HG03196 (cell line): ENCODE data around the gene KIF1B.
"Not testable (repeated sequence)": the region's sequence is repeated elsewhere in the genome, so short reads cannot be mapped to it uniquely, and the experiment has no call there.

Experiments used
- ATAC-seq: cut with Tn5 transposase; IDR thresholded peaks from one replicate; pipeline ENCODE4 v1.9.1; 2021; ENCODE audit not compliant: unreplicated experiment

KIF1B gene

DNA sequence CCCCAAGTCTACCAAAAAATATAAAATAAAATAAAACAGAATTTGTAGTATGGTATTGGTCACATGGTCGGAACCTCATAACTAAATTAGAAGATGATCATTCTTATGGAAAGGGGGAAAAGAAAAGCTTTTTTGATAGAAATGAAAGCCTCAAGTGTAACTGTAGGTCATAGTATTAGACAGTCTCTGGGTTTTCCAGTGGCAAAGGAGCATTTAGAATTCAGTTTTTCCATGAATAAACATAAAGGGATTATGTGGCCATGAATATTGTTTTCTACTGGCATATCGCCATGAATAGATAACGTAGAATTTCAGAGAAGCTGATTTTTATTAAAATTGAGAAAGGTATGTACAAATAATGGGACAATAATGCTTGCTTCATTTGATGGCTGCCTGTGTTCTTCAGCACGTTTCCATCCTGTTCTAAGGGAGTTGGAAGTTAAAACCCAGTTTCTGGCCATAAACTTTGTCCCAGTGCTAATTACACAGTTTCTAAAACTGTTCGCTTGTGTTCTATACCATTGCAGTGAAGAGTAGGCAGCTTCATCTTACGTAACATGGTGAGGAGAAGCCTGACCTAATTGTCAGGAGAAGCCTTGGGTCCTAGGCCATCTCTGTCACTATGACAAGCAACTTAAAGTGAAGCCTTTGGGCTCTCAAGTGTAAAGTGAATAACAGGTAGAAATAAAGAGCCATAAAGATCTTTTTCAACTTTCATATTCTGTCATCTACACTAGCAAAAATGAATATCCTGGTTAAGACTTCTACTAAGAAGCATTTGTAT, 118.0 kb downstream of the KIF1B start:
- ATAC-seq = no peak

DNA sequence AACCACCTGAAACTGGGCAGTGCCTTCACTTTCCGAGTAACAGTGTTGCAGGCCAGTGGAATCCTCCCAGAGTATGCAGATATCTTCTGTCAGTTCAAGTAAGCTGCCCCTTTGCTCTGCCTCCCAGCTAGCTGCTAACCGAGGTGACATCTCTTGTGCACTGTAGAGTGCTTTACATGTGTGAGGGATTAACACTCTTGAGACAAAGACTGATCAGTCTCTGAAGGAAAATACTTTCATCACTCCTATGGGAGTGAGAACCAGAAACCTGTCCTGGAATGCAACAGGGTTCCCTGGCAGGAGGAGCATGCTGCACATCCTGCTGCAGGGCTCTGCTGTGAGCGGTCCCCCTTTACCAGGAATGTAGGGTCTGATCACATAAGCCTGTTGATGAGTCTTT, 127.1 kb downstream of the KIF1B start:
- no peak for ATAC-seq

DNA sequence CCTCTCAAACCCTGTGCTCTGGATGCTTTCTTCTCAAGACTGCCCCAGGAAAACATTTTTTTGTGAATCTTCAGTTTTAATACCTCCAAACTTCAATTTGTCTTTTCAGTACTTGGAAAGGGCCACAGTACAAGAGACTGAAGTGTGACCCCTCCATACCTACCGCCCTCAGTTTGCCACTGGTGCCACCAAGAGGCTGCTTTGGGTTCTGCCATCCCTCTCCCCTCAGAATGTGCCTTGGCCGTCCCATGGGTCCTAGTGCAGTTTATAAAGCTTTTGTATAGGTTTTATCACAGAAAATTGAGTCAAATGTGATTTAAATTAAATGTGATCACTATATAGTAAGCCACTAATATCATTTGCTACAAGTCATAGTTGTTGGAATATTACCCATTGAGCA, 127.7 kb downstream of the KIF1B start:
- no peak for ATAC-seq

DNA sequence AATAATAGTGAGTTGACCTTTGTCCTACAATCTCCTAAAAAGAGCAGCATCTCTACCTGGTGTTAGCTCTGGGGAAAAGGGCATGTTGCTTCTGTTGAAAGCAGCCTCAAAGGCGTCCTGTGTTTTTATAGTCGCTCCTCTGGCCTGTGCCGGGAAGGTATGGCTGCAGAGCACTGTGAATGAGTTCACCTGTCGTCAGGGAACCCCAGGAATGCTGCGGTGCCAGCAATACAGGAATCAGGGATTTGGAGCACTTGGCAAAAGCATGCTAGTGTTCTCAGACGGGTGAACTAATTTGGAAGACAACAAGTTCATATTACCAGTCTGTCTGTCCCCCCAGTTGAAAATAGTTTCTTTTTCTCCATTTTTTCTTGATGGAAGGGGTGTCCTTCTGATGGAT, 128.2 kb downstream of the KIF1B start:
- ATAC-seq = no peak

GRCh38 chr1:10339036-10339567, 128.7 kb downstream of the KIF1B start:
- no peak for ATAC-seq

GRCh38 chr1:10339815-10340214, 129.4 kb downstream of the KIF1B start:
- no peak for ATAC-seq

DNA sequence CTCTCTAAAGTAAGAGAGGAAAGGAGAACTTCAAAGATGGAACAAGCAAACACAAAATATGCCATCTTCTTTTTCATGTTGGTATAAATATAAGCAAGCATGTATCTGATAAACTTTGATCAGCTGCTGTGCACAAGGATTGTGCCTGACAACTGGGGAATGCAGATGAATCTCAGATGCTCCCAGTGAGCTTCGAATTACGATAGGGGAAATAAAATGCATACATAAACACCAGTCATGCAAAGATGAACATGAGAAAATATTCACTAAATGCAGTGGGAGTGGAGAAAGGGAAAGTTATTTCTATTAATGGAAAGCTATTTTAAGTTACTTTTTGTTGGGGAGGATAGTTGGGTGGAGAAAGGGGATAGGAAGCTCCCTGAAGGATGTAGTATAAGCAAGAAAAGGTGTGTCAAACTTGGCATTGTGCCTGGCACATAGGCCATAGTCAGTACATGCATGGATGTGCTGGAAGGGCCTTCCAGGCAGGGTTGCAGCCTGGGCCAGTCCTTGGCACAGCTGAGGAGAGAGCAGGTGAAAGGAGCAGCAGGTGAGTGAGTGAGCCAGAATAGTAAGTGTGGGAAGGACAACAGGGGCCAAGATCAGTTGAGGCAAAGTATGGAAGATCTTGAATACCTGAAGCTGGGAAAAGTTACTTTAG, 130.7 kb downstream of the KIF1B start:
- ATAC-seq = no peak

DNA sequence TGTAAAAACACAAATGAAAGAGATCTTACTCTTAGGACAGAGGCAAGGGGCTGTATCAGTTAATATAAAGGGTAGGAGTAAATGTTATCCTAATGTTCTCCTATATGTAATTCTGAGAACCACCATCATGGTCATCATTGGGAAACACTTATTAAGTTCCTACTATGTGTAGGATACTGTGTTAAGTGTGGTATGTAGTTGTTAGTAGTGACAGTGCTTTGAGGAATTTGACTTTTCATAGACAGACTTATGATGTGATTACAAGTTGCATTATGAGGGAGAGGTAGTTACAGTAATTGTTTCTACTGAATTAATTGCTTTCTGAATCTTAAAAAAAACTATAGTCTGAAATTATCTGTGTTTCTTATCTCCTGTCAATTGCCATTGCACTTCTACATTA, 136.7 kb downstream of the KIF1B start:
- no peak for ATAC-seq

DNA sequence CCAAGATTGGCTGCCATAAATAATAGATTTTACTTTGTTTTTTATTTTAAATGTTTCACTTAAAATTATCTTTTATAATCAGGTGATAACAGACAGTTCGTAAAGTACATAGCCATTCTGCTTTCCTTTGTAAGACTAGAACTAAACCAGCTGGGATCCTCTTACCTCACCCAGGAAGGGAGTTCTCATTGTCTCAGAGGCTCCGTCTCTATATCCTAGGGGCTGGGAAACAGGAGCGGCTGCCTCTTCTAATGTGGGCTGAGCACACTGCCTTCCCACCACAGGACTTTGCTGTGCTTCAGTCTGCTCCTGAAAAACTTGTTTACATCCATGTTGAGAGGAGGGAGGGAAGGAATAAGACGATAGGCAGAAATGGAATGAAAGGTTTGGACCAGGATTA, 142.9 kb downstream of the KIF1B start:
- no peak for ATAC-seq

- no peak for ATAC-seq
Observed at GRCh38 chr1:10353693-10354092, 143.3 kb downstream of the KIF1B start.

GRCh38 chr1:10360045-10360444, 149.7 kb downstream of the KIF1B start:
- no peak for ATAC-seq

GRCh38 chr1:10361515-10361914, 151.1 kb downstream of the KIF1B start:
- ATAC-seq = no peak

- no peak for ATAC-seq
Observed at GRCh38 chr1:10368194-10368593, 157.8 kb downstream of the KIF1B start.

- no peak for ATAC-seq
Observed at GRCh38 chr1:10374442-10374860, 164.1 kb downstream of the KIF1B start.

DNA sequence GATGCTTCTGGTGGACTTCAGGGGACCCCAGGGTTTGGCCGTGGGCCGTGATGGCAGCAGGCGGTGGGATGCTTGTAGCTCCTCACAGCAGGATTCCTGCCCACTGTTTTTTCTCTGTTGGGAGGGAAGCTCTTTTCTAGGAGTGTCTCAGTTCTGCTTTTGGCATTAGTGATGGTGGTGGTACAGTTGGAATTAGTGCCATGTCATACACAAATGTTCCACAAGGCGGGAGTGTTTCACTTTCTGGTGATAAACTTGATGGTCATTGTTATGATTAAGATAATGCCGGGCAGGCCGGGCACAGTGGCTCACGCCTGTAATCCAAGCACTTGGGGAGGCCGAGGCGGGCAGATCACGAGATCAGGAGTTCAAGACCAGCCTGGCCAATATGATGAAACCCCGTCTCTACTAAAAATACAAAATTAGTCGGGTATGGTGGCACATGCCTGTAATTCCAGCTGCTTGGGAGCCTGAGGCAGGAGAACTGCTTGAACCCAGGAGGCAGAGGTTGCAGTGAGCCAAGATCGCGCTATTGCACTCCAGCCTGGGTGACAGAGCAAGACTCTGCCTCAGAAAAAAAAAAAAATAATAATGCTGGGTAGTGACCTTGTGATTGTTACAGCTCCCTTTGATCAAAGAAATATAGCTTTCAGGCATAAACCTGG, 167.1 kb downstream of the KIF1B start:
- not testable (repeated sequence) for ATAC-seq

DNA sequence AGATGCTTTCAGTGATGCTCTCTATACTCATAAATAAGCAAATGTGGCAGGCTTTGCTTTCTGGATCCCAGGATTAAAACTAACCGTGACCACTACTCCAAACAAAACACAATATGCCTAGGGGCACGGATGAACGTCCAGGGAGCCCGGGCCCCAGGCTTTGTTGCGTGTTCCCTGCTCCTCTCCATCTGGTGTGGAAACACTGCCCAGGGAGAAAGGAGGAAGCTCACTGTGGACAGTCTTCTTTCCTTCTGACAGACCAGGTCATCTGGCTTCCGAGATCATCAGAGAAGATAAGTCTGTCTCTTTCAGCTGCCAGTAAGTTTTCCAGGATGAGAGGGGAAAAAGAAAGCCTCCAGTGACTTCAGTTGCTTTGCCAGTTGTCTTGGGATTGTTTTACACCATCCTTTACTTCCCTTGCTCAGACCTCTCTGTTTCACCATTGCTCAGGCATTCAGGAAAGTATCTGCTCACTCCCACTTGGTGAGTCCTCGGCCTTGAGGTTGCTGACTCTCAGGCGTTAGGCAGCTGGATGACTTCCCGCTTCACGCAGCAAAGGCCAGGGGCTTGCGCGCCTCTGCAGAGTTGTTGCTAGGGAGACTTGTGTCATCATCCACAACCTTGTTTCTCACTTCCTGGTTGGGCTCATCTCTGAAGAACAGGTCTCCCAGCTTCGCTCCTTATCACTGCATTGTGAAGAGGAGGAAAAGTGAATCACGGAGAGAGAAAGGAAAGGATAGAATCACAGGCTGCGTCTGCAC, 167.9 kb downstream of the KIF1B start:
- ATAC-seq = no peak

DNA sequence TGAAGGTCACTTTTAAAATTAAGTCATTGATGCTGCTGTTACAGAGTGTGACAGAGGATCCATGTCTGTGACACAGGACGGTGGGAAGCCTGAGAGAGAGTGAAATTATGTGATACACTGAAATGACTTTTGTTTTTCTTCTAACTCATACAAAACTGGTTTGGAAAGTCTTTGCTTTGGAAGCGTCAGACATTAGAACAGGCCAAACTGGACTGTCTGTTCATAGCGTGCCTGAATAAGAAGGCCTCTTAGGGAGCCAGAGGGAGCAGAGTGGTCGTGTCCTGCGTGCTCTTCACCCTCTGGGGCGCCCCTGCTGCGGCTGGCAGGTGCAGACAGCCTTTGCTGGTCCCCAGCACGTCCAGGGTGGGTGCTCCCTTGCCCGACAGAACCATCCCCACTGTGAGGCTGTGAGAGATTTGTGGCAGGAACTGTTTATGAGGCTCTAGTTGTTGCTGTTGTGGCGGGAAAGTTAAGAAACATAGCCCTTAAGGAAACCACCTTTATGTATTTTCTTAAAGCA, 168.8 kb downstream of the KIF1B start:
- no peak for ATAC-seq

DNA sequence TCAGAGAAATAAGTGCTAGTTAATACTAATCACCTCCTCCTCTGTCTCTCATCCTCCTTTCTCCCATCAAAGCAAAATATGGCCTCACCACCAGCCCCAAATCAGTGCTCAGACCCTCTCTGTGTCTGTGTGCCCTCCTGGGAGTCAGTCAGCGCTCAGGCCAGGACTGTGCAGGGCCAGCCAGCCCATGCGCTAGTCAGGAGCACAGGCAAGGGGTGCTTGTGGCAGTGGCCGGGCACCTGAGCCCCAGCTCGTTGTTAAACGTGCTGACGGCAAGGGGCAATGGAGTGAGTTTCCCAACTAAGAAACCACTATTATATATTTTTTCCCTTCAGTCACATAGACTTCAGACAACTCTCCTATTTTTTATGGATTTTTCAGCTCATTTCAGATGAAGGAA, 169.3 kb downstream of the KIF1B start:
- ATAC-seq = no peak

GRCh38 chr1:10380594-10381275, 170.4 kb downstream of the KIF1B start:
- ATAC-seq = no peak

DNA sequence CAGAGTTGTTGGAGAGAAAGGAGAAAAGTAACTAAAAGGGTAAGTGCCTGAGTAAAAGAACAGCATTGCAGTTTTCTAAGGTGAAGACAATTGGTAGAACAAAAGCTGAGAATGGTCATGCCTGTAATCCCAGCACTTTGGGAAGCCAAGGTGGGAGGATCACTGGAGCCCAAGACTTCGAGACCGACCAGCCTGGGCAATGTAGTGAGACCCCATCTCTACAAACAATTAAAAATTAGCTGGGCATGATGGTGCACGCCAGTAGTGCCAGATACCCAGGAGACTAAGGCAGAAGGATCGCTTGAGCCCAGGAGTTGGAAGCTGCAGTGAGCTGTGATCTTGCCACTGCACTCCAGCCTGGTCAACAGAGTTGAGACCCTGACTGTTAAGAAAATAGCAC, 173.3 kb downstream of the KIF1B start:
- ATAC-seq = no peak
